Breast epithelium (tissue), 3 donors: ENCODE data around the gene KCNIP3.
"Not testable (repeated sequence)": the region's sequence is repeated elsewhere in the genome, so short reads cannot be mapped to it uniquely, and the experiment has no call there.

Experiments
- POLR2A ChIP-seq: fragments of 450-650 bp; IDR thresholded peaks from one replicate; pipeline ENCODE4 v1.6.1; 2016; ENCODE audit warnings: antibody characterized with exemption, mild to moderate bottlenecking, moderate library complexity
- POLR2AphosphoS5 ChIP-seq, 3 donors: sonication (generic); formaldehyde crosslinking; IDR thresholded peaks; one replicate each; pipeline ENCODE4 v1.6.1; 2017; ENCODE audit warnings: antibody characterized with exemption in 3 of 3
- TF ChIP-seq, protein P1 (sequence below), 3 donors: fragments of 450-650 bp; IDR thresholded peaks; one replicate each; pipeline ENCODE4 v1.5.1; 2016 to 2017; ENCODE audit warnings: antibody characterized with exemption in 3 of 3, mild to moderate bottlenecking in 3 of 3, moderate library complexity in 3 of 3

DNA sequence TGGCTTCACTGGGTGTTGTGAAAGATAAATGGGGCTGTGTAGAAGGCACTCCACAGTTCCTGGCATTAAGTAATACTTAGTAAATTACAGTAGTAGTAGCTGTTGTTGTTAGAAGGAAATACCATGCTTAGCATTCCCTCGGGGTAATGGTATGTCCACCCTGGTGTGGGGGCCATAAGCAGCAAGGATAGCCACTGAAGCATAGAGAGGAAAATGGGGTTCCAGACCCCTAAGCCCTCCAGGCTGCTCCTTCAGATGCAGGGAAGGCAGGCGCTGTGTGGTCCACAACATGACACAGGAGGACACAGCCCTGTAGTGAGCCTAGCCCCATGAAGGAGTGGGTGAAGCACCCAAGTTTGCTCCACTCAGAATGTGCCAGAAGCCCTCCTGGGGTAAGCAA lies 136.8 kb downstream of the KCNIP3 start:
- not testable (repeated sequence) for TF ChIP-seq POLR2A; POLR2AphosphoS5 (IDR thresholded peaks at IDR 0.05)
- TF ChIP-seq, protein P1, sequence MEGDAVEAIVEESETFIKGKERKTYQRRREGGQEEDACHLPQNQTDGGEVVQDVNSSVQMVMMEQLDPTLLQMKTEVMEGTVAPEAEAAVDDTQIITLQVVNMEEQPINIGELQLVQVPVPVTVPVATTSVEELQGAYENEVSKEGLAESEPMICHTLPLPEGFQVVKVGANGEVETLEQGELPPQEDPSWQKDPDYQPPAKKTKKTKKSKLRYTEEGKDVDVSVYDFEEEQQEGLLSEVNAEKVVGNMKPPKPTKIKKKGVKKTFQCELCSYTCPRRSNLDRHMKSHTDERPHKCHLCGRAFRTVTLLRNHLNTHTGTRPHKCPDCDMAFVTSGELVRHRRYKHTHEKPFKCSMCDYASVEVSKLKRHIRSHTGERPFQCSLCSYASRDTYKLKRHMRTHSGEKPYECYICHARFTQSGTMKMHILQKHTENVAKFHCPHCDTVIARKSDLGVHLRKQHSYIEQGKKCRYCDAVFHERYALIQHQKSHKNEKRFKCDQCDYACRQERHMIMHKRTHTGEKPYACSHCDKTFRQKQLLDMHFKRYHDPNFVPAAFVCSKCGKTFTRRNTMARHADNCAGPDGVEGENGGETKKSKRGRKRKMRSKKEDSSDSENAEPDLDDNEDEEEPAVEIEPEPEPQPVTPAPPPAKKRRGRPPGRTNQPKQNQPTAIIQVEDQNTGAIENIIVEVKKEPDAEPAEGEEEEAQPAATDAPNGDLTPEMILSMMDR (IDR thresholded peaks at IDR 0.05): not testable (repeated sequence)
